ENCODE data around the gene PTGIR. TPM values are rescaled to one million over a fixed set of nuclear protein-coding genes. Genes with fewer than 3 reads are reported as not detected.

PTGIR gene
- total RNA-seq, 1 experiment from 2014 or later: 0.14 TPM

- Histone ChIP-seq H3K4me3 (ENCODE audit: insufficient read depth, low read depth, low read length) (peak overlapping the region; percentile 27; the same call in 1 of the 2 replicates), H3K36me3 (replicated peaks; ENCODE audit: control insufficient read depth, insufficient read depth, low read length) (no peaks in the 10 kb centered on the region), H3K27me3 (ENCODE audit: control insufficient read depth, insufficient read depth, low read length) (peaks cover 69% of the 10 kb centered on the region)
- DNase-seq: peak; percentile 94
Observed at GRCh38 chr19:46648961-46649960, 24.4 kb upstream of the PTGIR start.

GRCh38 chr19:46648060-46648960, 23.4 kb upstream of the PTGIR start:
- DNase-seq: peak; percentile 88
- no peaks in the 10 kb centered on the region for H3K36me3 ChIP-seq (replicated peaks; ENCODE audit: control insufficient read depth, insufficient read depth, low read length)
- peaks cover 65% of the 10 kb centered on the region for H3K27me3 ChIP-seq (ENCODE audit: control insufficient read depth, insufficient read depth, low read length)
- H3K4me3 ChIP-seq (ENCODE audit: insufficient read depth, low read depth, low read length): peak overlapping the region; percentile 27; the same call in 1 of the 2 replicates

- DNase-seq: no peak
- no peaks in the 10 kb centered on the region for H3K36me3 ChIP-seq (replicated peaks; ENCODE audit: control insufficient read depth, insufficient read depth, low read length)
- H3K4me3 ChIP-seq (ENCODE audit: insufficient read depth, low read depth, low read length): no peak overlapping the region
- peaks cover 67% of the 10 kb centered on the region for H3K27me3 ChIP-seq (ENCODE audit: control insufficient read depth, insufficient read depth, low read length)
Observed at GRCh38 chr19:46646402-46646801, 21.5 kb upstream of the PTGIR start.

GRCh38 chr19:46644720-46645119, 19.8 kb upstream of the PTGIR start:
- Histone ChIP-seq H3K4me3 (ENCODE audit: insufficient read depth, low read depth, low read length) (no peak overlapping the region), H3K36me3 (replicated peaks; ENCODE audit: control insufficient read depth, insufficient read depth, low read length) (no peaks in the 10 kb centered on the region), H3K27me3 (ENCODE audit: control insufficient read depth, insufficient read depth, low read length) (peaks cover 70% of the 10 kb centered on the region)
- DNase-seq: peak; percentile 33

- Histone ChIP-seq H3K36me3 (replicated peaks; ENCODE audit: control insufficient read depth, insufficient read depth, low read length) (no peaks in the 10 kb centered on the region), H3K27me3 (ENCODE audit: control insufficient read depth, insufficient read depth, low read length) (peaks cover 65% of the 10 kb centered on the region), H3K4me3 (ENCODE audit: insufficient read depth, low read depth, low read length) (no peak overlapping the region)
- DNase-seq: no peak
Observed at GRCh38 chr19:46640656-46641055, 15.8 kb upstream of the PTGIR start.

- DNase-seq: peak; percentile 92
- Histone ChIP-seq H3K36me3 (replicated peaks; ENCODE audit: control insufficient read depth, insufficient read depth, low read length) (no peaks in the 10 kb centered on the region), H3K4me3 (ENCODE audit: insufficient read depth, low read depth, low read length) (peak overlapping the region; percentile 59), H3K27me3 (ENCODE audit: control insufficient read depth, insufficient read depth, low read length) (peaks cover 63% of the 10 kb centered on the region)
Observed at GRCh38 chr19:46639358-46640182, 14.7 kb upstream of the PTGIR start.

GRCh38 chr19:46637224-46637623, 12.3 kb upstream of the PTGIR start:
- Histone ChIP-seq H3K4me3 (ENCODE audit: insufficient read depth, low read depth, low read length) (no peak overlapping the region), H3K27me3 (ENCODE audit: control insufficient read depth, insufficient read depth, low read length) (peaks cover 72% of the 10 kb centered on the region), H3K36me3 (replicated peaks; ENCODE audit: control insufficient read depth, insufficient read depth, low read length) (no peaks in the 10 kb centered on the region)
- DNase-seq: no peak

- Histone ChIP-seq H3K36me3 (replicated peaks; ENCODE audit: control insufficient read depth, insufficient read depth, low read length) (no peaks in the 10 kb centered on the region), H3K4me3 (ENCODE audit: insufficient read depth, low read depth, low read length) (peak within 1 kb of the TSS; percentile 46; the same call in 1 of the 2 replicates), H3K27me3 (ENCODE audit: control insufficient read depth, insufficient read depth, low read length) (peaks cover 72% of the 10 kb centered on the region)
- DNase-seq: peak; percentile 90
Observed at GRCh38 chr19:46635920-46636761, 11.3 kb upstream of the PTGIR start, which contains the start of gene GNG8. Gene GNG8 (minus strand): TSS chr19:46636202. CDS start chr19:46634682, 1,520 bp downstream.

- Histone ChIP-seq H3K36me3 (replicated peaks; ENCODE audit: control insufficient read depth, insufficient read depth, low read length) (no peaks in the 10 kb centered on the region), H3K4me3 (ENCODE audit: insufficient read depth, low read depth, low read length) (peak overlapping the region; percentile 46), H3K27me3 (ENCODE audit: control insufficient read depth, insufficient read depth, low read length) (peaks cover 60% of the 10 kb centered on the region)
- DNase-seq: peak; percentile 85
Observed at GRCh38 chr19:46634656-46635218, 9.8 kb upstream of the PTGIR start.

- no peaks in the 10 kb centered on the region for H3K36me3 ChIP-seq (replicated peaks; ENCODE audit: control insufficient read depth, insufficient read depth, low read length)
- peak overlapping the region; percentile 46 for H3K4me3 ChIP-seq (ENCODE audit: insufficient read depth, low read depth, low read length)
- DNase-seq: peak; percentile 100
- peaks cover 54% of the 10 kb centered on the region for H3K27me3 ChIP-seq (ENCODE audit: control insufficient read depth, insufficient read depth, low read length)
Observed at GRCh38 chr19:46634045-46634655, 9.3 kb upstream of the PTGIR start.

GRCh38 chr19:46633130-46633529, 8.2 kb upstream of the PTGIR start:
- Histone ChIP-seq H3K36me3 (replicated peaks; ENCODE audit: control insufficient read depth, insufficient read depth, low read length) (no peaks in the 10 kb centered on the region), H3K4me3 (ENCODE audit: insufficient read depth, low read depth, low read length) (no peak overlapping the region), H3K27me3 (ENCODE audit: control insufficient read depth, insufficient read depth, low read length) (peaks cover 48% of the 10 kb centered on the region)
- DNase-seq: peak; percentile 17

GRCh38 chr19:46631481-46631880, 6.6 kb upstream of the PTGIR start:
- DNase-seq: no peak
- Histone ChIP-seq H3K36me3 (replicated peaks; ENCODE audit: control insufficient read depth, insufficient read depth, low read length) (no peaks in the 10 kb centered on the region), H3K27me3 (ENCODE audit: control insufficient read depth, insufficient read depth, low read length) (peaks cover 35% of the 10 kb centered on the region), H3K4me3 (ENCODE audit: insufficient read depth, low read depth, low read length) (no peak overlapping the region)

Measured in H7 (cell line).